K562 (cell line): Measurements from ENCODE around the gene VKORC1. TPM values are rescaled to one million over a fixed set of nuclear protein-coding genes. Genes with fewer than 3 reads are reported as not detected.

Source experiments
- FOS ChIP-seq: IDR thresholded peaks from 3 replicates; pipeline ENCODE4 v1.6.1; 2011; ENCODE audit not compliant: insufficient read length; ENCODE audit errors: extremely low read depth
- FOXJ2 ChIP-seq: fragments of 200-800 bp; sonication (Bioruptor generic); IDR thresholded peaks from 2 replicates; pipeline ENCODE4 v1.6.1; 2016; ENCODE audit warnings: missing genetic modification characterization, missing compliant biosample characterization
- HNRNPH1 ChIP-seq: fragments of 200-400 bp; formaldehyde crosslinking; optimal IDR thresholded peaks from 2 replicates; pipeline ENCODE3; 2017; ENCODE audit warnings: low read depth, mild to moderate bottlenecking, low read length, moderate library complexity
- MAFK ChIP-seq: IDR thresholded peaks from 2 replicates; pipeline ENCODE4 v1.6.1; 2011; ENCODE audit warnings: low read length, improper control_type of control experiment
- NBN ChIP-seq: fragments of 450-650 bp; IDR thresholded peaks from 2 replicates; pipeline ENCODE4 v1.6.1; 2016; ENCODE audit warnings: low read depth, mild to moderate bottlenecking
- NR0B1 ChIP-seq: fragments of 450-650 bp; IDR thresholded peaks from one replicate; pipeline ENCODE4 v1.6.1; 2018; ENCODE audit warnings: mild to moderate bottlenecking, moderate library complexity; ENCODE audit not compliant: partially characterized antibody
- POLR2G ChIP-seq: fragments of 200-400 bp; formaldehyde crosslinking; IDR thresholded peaks from 2 replicates; pipeline ENCODE4 v1.6.1; 2017; ENCODE audit warnings: low read depth, mild to moderate bottlenecking, antibody characterized with exemption, low read length, moderate library complexity
- RBM25 ChIP-seq: fragments of 200-400 bp; formaldehyde crosslinking; IDR thresholded peaks from 2 replicates; pipeline ENCODE4 v1.6.1; 2018; ENCODE audit warnings: low read length, low read depth, moderate library complexity; ENCODE audit not compliant: severe bottlenecking
- SMARCA5 ChIP-seq: fragments of 450-650 bp; IDR thresholded peaks from 2 replicates; pipeline ENCODE4 v1.6.1; 2016
- TAL1 ChIP-seq: fragments of 450-650 bp; IDR thresholded peaks from 2 replicates; pipeline ENCODE4 v1.6.1; 2016; ENCODE audit warnings: mild to moderate bottlenecking
- THAP12 ChIP-seq: fragments of 250-450 bp; sonication (Bioruptor Pico); IDR thresholded peaks from 2 replicates; pipeline ENCODE4 v1.9.0; 2021; ENCODE audit warnings: mild to moderate bottlenecking, inconsistent platforms
- ZNF24 ChIP-seq: fragments of 450-650 bp; IDR thresholded peaks from 2 replicates; pipeline ENCODE4 v1.6.1; 2016
- ZNF407 ChIP-seq: fragments of 450-650 bp; IDR thresholded peaks from 2 replicates; pipeline ENCODE4 v1.6.1; 2016; ENCODE audit warnings: low read depth
- polyA plus RNA-seq, 8 experiments: library from polyadenylated mRNA; depleted of rRNA in 4 of 8; stranded (reverse) in 5 of 8; unstranded in 3 of 8; fragments of >200 nt; fragmentation: Nextera tagmentation in 2 of 8; fragmentation: Illumina TruSeq in 1 of 8; extraction: Ambion mirVana in 2 of 8; extraction: Trizol in 1 of 8; gene quantifications; 2 replicates each; pipeline versions ENCODE4 v1.2.1 to v1.2.3, GENCODE V29; 2011 to 2014; ENCODE audit warnings: inconsistent platforms in 1 of 8, missing spikeins in 1 of 8
- total RNA-seq, 7 experiments: library from RNA; depleted of rRNA in 6 of 7; stranded (reverse); fragments of >200 nt in 6 of 7; fragmentation: Illumina TruSeq in 2 of 7; extraction: Trizol in 2 of 7; gene quantifications; 2 replicates each; pipeline versions ENCODE4 v1.2.1 to v1.2.3, GENCODE V29; 2011 to 2021; ENCODE audit warnings: low replicate concordance in 1 of 7
- TF ChIP-seq, protein P1 (sequence below): sonication (generic); formaldehyde crosslinking; IDR thresholded peaks from 2 replicates; pipeline ENCODE4 v1.8.0; 2023; ENCODE audit warnings: mild to moderate bottlenecking, missing genetic modification reagents

The VKORC1 gene
- total and polyA plus RNA-seq, 9 of the 15 experiments (the other 6 are each of a cell fraction or from before 2014, with no cell fraction given) = 30.0 to 119 (median 62.1) TPM

- no peak; the same call in 1 of the 2 replicates for TF ChIP-seq THAP12 (CRISPR knock-in tag)
- TF ChIP-seq SMARCA5 = no peak
- TF ChIP-seq FOS = no peak
- peak; percentile 80 for TF ChIP-seq POLR2G
- no peak for TF ChIP-seq NR0B1
- TF ChIP-seq NBN = no peak
- no peak for TF ChIP-seq MAFK
- TF ChIP-seq ZNF24 = 0 out of 2 replicates have a peak, but pooled peaks have one; percentile 12
- TF ChIP-seq, protein P1, sequence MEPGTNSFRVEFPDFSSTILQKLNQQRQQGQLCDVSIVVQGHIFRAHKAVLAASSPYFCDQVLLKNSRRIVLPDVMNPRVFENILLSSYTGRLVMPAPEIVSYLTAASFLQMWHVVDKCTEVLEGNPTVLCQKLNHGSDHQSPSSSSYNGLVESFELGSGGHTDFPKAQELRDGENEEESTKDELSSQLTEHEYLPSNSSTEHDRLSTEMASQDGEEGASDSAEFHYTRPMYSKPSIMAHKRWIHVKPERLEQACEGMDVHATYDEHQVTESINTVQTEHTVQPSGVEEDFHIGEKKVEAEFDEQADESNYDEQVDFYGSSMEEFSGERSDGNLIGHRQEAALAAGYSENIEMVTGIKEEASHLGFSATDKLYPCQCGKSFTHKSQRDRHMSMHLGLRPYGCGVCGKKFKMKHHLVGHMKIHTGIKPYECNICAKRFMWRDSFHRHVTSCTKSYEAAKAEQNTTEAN (CRISPR knock-in tag) = no peak
- TF ChIP-seq FOXJ2 (tag) = no peak
- no peak for TF ChIP-seq RBM25
- TF ChIP-seq TAL1 = no peak
- TF ChIP-seq HNRNPH1 = no peak
- no peak for TF ChIP-seq ZNF407
Observed at GRCh38 chr16:31142109-31143010, 47.8 kb upstream of the VKORC1 start (continued).
